CD4-positive, alpha-beta T cell treated with Interleukin-17A for 1 hour (primary cell): ENCODE measurements around the gene COPS4.
"Not testable (repeated sequence)": the region's sequence is repeated elsewhere in the genome, so short reads cannot be mapped to it uniquely, and the experiment has no call there.

Source experiments
- DNase-seq: peaks from one replicate; pipeline ENCODE4 v3.0.0-alpha.2; 2020

Gene COPS4

GRCh38 chr4:83034630-83035494 is at the start of gene COPS4:
Gene COPS4 (plus strand): TSS chr4:83035183. CDS start chr4:83035225, 42 bp downstream.
- DNase-seq = peak; percentile 99

- DNase-seq = not testable (repeated sequence)
Observed at GRCh38 chr4:82987519-82987918, 47.5 kb upstream of the COPS4 start.

- DNase-seq = no peak
Observed at GRCh38 chr4:82988323-82988832, 46.6 kb upstream of the COPS4 start.

GRCh38 chr4:82989575-82990429 is 45.2 kb upstream of the COPS4 start:
- peak; percentile 49 for DNase-seq

- no peak for DNase-seq
Observed at GRCh38 chr4:82994834-82995233, 40.1 kb upstream of the COPS4 start.

- no peak for DNase-seq
Observed at GRCh38 chr4:82998898-82999297, 36.1 kb upstream of the COPS4 start.

GRCh38 chr4:83002329-83002728 is 32.7 kb upstream of the COPS4 start:
- no peak for DNase-seq

DNA sequence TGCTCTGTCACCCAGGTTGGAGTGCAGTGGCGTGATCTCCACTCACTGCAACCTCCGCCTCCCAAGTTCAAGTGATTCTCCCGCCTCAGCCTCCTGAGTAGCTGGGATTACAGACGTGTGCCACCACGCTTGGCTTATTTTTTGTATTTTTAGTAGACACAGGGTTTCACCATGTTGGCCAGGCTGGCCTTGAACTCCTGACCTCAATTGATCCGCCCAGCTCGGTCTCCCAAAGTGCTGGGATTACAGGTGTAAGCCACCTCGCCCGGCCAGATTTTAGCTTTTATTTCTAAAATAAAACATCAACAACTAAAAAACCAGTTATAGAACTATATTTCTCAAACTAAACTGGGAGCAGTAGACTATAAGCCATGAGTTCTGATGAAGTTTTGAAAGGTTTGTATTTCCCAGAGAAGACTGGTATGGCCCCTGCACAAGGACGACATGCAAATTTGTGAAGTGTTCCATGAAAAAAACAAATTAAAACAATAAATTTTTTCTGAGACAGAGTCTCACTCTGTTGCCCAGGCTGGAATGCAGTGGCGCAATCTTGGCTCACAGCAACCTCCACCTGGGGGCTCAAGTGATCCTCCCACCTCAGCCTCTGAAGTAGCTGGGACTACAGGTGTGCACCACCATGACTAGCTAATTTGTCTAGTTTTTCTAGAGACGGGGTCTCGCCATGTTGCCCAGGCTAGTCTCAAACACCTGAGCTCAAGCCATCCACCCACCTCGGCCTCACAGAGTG is 31.8 kb upstream of the COPS4 start:
- not testable (repeated sequence) for DNase-seq

GRCh38 chr4:83009529-83009928 is 25.5 kb upstream of the COPS4 start:
- DNase-seq = no peak

DNA sequence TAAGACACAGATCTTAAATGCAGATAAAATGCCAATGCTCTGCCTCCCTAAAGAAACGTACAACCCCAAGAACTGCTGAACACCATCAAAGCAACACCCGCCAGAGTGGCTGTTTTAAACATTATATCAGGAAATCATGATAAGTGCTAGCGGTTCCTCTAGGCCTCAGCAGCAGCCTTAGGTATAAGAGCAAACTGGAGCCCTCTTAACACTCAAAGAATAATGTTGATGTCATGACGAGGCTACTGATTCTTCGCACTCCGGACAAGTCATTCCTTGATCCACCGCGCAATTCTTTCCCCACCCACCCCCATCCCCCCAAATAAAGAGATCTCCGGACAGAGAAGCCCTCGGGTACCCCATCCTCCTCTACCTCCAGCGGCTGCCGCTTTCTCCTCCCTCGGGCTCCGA is 24.9 kb upstream of the COPS4 start:
- DNase-seq = peak; percentile 39

DNA sequence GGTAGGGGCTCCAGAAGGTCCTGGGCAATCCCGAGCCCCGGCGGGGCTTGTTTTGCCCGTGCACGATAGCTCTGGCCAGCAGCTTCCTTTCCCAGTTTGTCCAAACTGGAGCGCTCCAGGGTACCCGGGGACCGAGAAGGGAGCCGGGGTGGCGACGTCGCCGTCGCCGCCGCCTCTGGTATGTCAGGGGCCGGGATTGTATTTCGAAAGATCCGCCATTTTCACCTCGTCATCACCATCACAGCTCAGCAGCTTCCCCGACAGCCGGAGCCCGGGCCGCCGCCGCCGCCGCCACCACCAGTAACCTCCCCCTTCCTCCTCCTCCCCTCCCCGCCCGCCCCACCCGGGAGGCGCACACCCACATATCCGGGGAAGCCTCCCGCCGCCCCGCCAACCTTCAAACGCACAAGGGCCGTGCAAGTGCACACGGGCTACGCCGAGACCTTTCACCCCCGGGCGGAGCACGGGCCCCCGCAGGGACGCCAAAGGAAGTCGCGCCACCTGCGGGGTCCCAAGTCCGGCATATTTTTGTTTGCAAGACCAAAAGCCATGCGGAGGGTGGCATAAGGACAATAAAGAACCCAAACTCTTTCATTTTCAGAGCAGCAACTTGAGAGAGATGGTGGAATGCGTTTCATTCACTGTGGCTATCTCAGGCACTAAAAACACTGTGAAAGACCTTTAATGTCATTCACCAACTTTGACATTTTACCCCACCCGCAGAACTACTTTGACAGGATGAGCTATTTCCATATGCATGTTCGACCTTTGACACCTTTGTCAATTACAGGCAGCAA is 24.3 kb upstream of the COPS4 start, which contains the start of gene LIN54:
TSS of gene LIN54 (minus strand) at position 302 of the 797 bp plus-strand sequence. CDS start 25,979 bp downstream, outside the sequence.
- DNase-seq = peak; percentile 92

- DNase-seq = no peak
Observed at GRCh38 chr4:83011689-83012199, 23.2 kb upstream of the COPS4 start.

- no peak for DNase-seq
Observed at GRCh38 chr4:83012200-83012686, 22.7 kb upstream of the COPS4 start.

GRCh38 chr4:83012687-83013419 is 22.1 kb upstream of the COPS4 start:
- peak; percentile 98 for DNase-seq

DNA sequence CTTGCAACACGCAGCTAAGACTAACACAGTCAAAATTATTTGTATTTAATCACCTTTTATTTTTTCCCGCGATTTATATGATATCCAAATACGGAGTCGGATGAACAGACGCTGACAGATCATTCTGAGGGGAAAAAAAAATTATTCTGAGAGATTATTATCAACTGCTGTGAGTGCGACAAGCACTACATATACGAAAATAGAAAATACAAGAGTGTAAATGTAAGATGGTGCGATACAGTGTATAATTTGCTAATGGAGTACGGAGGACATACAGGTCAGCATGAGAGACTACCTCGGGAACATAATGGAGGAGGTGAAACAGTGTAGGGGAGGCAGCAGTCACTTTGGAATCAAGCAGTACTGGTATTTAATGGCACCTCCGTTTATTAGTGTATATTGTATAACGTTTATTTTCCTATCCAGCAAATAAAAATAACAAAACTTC is 21.5 kb upstream of the COPS4 start:
- peak; percentile 20 for DNase-seq

- DNase-seq = no peak
Observed at GRCh38 chr4:83013902-83014301, 21.1 kb upstream of the COPS4 start.

DNA sequence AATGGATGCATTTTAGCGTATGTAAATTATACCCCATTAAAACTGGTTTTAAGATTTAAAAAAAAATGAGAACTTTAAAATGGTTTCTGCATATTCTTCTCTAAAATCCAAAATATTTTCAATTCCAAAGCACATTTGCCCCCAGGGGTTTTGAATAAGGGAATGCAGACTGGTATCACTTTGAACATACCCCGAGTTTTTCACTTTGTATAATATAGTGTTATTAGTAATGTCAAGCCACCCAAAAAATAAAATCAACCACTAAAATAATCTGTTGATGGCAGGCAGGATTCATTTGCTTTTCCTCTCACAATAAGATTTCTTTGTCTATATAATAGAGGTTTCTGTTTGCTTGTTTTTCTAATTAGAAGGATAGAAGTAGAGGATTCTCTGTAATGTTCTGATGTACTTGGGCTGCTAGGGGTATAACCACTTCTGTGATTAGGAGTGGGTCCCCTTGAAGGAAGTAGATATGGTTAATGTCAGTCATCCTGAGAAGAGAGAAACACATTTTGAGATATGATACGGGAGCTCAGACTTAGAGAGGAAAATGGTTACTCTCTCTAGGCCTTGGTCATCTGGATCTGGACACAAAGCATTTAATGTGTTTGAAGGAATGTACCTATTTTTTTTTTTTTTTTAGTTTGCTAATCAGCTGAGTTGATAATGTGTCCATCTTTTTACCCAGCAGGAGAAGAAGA is 15.0 kb upstream of the COPS4 start:
- DNase-seq = no peak

- DNase-seq = no peak
Observed at GRCh38 chr4:83022724-83023450, 12.1 kb upstream of the COPS4 start.

- DNase-seq = not testable (repeated sequence)
Observed at GRCh38 chr4:83023599-83023998, 11.4 kb upstream of the COPS4 start.
